ENCODE measurements around the gene CCIN. TPM values are rescaled to one million over a fixed set of nuclear protein-coding genes. Genes with fewer than 3 reads are reported as not detected.
"Not testable (repeated sequence)": the region's sequence is repeated elsewhere in the genome, so short reads cannot be mapped to it uniquely, and the experiment has no call there.

CCIN gene
- total RNA-seq, 1 donor from 2014 or later, result 0.17 TPM

DNA sequence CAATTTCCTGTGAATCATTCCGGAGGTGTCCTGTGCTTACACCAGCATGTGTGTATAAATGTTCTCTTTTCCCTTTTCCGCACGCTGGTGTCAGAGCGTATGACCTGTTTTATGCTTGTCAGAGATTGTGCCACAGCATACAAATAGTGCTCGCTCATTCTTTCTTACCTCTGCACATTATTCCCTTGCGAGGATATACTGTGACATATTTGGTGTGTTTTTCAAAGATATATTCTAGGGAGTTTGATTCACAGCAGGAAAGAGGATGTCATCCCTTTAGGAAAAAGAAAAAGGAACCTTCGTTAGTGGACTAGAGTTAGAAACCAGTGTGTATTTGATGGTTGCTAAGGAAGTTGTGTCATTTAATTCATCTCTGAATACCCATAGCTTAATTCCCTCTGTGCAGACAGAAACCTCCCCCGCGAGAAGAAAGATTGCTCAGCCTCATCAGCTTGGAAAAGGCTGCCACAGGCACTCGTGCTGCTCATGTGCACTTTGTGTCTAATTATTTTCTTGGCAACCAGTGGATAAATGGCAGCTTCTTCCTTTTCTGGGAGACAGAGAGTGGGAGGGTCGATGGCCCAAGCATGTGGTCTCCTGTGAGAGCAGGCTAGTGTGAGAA is 14.7 kb upstream of the CCIN start:
- intact Hi-C loops (cut with micrococcal nuclease), result loop anchor here (5.0 kb wide), 2 partner anchors 103 to 497 kb away; partner anchors contain the start of genes CCDC107, GNE and RMRP

DNA sequence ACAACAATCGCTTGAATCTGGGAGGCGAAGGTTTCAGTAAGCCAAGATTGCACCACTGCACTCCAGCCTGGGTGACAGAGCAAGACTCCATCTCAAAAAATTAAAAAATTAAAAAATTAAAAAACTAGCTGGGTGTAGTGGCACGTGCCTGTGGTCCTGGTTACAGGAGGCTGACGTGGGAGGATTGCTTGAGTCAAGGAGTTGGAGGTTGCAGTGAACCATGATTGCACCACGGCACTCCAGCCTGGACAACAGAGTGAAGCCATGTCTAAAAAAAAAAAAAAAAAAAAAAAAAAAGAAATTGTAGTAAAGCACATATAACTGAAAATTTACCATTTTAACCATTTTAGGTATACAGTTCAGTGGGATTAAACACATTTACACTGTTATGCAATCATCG is 13.1 kb upstream of the CCIN start:
- intact Hi-C loops (cut with micrococcal nuclease), result no loop called here

DNA sequence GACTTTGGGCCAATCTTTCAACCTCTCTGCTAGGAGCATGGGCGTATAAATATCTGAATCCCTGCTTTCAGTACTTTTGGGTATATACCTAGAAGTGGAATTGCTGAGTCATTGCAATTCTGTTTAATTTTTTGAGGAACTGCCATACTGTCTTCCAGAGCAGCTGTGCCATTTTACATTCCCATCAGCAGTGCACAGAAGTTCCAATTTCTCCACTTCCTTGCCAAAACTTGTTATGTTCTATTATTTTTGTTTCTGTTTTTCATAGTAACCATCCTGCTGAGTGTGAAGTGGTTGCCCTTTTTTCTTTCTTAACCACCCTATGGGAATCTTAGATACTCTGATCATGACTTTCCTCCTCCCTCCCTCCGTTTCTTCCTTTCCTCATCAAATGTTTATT is 11.1 kb upstream of the CCIN start:
- intact Hi-C loops (cut with micrococcal nuclease), result no loop called here

DNA sequence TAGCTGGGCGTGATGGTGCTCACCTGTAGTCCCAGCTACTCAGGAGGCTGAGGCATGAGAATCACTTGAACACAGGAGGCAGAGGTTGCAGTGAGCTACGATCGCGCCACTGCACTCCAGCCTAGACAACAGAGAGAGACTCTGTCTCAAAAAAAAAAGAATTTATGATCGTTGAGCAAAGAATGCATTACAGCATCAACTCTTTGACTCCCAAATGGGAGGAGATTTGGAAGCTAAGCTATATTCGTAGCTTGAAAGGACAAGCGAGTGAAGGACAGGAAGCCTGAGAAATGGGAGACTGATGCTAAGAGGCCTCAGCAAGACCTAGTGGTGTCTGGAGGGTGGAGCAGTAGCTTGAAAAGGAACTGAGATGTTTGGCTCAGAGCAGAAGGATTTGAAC is 10.3 kb upstream of the CCIN start:
- intact Hi-C loops (cut with micrococcal nuclease), result no loop called here

DNA sequence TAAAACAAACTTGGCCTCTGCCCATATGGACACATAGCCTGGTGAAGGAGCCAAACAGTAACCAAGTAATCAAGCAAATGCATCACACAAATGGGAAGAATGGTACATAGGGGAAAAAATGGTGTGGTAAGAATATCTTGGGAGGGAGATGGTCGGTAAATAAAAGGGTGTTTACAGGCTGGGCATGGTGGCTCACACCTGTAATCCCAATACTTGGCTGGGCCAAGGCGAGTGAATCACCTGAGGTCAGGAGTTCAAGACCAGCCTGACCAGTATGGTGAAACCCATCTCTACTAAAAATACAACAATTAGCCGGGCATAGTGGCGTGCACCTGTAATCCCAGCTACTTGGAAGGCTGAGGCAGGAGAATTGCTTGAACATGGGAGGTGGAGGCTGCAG is 9.7 kb upstream of the CCIN start:
- intact Hi-C loops (cut with micrococcal nuclease), result not testable (repeated sequence)

DNA sequence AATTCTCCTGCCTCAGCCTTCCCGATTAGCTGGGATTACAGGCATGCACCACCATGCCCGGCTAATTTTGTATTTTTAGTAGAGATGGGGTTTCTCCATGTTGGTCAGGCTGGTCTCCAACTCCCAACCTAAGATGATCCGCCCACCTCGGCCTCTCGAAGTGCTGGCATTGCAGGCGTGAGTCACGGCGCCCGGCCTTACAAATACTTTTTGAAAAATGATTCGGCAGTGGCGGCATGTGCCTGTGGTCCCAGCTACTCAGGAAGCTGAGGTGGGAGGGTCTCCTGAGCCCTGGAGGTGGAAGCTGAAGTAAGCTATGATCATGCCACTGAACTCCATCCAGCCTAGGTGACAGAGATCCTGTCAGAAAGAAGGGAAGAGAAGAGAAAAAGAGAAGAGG is 9.1 kb upstream of the CCIN start:
- intact Hi-C loops (cut with micrococcal nuclease), result not testable (repeated sequence)

DNA sequence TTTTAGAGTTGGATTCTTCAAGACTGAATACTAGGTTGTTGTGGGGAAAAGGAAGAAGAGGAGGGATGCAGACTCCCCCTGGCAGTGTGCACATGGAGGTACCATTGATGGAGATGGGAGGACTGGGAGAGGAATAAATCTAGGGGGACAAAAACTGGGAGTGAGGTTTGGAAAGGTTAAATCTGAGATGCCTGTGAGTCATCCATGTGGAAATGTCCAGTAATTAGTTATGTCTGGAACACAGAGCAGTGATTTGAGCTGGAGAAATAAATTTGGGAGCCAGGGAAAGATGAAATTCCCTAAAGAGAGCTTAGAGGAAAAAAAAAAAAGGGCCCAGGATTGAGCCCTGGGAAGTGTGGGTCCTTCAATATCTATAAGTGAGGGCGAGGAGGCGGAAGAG is 8.0 kb upstream of the CCIN start:
- intact Hi-C loops (cut with micrococcal nuclease), result no loop called here

DNA sequence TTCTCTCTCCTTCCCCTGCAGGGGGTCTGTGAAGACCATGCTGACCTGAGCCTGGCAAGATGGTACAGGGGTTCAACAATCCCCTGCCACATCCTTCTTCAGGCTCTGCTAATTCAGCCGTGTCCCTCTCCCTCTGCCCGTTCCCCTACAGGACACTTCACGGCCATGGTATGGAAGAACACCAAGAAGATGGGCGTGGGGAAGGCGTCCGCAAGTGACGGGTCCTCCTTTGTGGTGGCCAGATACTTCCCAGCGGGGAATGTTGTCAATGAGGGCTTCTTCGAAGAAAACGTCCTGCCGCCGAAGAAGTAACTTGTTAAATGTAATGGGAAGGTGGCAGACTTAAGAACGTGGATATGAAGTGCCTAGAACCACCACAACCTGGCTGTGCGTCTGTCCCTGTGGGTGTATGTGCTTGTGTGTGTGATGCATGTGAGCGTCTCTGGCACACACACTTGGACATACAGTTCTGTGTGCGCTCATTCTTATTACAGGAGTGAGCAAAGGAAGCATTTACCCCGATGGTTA is 6.9 kb upstream of the CCIN start:
- intact Hi-C loops (cut with micrococcal nuclease), result no loop called here

DNA sequence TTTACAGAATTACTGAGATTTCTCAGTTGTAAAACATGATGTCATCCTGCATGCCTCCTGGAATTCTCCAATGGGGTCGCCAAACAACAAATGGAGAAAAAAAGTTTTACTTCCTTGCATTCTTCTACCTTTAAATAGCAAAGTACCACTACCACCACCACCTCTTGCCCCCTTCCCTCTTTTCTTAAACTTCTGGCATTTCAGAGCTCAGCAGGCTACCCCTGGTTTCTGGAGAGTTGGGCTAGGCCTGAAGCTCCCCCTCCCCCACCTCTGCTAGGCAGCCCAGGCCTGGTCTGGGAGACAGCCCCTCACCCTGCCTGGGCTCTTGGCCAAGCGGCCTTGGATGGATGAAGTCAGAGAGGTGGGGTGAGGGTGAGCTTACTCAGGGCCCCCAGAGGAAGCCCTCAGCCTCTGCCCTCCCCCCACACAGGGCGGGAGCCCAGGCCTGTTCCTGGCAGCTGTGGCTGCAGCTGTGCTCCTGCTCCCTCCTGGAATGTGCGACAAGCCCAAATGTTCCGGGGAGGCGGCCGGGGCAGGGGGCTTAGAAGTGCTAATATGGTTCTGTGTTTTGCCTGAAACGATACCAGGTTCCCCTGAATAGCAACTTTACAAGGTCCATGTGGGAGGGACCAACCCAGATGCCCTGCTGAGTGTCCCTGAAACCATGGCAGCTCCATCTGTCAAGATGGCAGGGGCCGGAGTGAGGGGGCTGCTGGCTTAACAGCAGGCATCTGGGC is 6.0 kb upstream of the CCIN start:
- intact Hi-C loops (cut with micrococcal nuclease), result no loop called here

DNA sequence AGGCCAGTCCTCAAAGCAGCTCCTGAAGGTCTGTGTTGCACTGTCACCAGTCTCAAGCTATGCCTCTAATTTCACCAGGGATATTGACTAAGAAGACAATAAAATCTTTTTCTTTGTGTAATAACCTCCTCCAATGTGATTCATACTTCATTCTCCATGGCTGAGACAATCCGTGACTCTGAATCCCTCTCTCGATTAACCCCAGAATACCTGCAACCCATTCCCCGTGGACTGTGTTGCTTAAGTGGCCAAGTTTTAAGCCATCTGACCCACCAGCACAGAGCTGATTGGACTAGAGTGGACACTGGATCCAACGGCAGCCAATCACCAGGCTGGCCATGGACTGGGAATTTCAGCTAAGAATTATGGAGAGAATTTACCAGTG is 5.4 kb upstream of the CCIN start:
- intact Hi-C loops (cut with micrococcal nuclease), result no loop called here

DNA sequence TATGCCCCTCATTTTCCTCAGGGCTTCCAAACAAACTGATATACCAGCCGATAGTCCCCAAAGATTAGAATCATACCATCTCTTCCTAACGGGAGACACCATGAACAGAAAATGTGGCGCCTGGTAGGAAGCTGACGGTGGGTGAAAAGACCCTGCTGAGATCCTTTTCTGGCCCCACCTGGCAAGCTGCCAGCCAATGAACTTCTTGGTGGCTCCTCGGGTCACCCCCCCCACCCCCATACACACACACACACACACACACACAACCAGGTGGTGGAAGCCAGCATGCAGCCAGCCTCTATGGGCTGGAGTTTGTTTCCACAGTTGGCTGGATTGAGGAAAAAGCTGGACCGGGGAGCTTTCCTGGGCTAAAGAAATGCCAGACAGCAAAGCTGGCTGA is 4.8 kb upstream of the CCIN start:
- intact Hi-C loops (cut with micrococcal nuclease), result no loop called here

DNA sequence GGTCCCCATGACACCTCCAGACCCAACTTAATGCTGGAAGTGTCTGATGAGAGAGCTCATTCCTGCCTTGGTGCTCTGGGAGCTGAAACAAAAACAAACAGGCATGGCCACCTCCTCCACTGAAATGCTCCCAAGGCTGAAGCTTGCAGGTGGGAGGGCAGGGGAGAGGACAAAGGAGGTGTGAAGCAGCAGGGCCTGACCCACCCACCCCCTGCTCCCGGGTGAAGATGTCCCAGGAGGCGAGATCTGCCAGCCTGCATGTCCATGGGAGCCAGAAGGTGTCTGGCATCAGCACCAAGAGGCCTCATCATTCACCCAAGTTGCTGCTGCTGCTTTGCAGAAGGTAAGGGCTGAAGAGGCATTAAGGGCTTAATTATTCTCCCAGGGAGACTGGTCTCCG is 4.2 kb upstream of the CCIN start:
- intact Hi-C loops (cut with micrococcal nuclease), result no loop called here

DNA sequence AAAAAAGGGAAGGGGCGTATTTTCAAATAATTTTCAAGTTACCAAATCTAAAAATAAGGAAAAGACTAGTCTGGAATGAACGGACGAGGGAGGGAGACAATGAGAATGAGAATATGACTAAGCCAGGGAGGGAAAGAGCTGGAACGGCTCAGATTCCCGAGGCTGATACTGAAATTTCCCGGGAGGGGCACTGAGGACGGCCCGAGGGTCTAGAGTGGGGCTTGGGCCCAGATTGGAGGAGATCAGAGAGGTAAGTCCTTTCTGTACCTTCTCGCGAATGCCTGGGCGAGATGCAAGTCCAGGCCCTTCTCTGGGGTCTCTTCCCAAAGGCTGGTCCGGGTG is 3.4 kb upstream of the CCIN start:
- intact Hi-C loops (cut with micrococcal nuclease), result loop anchor here (1.0 to 2.0 kb wide), 6 partner anchors 14 to 210 kb away; partner anchors contain the start of genes GLIPR2 and RECK

DNA sequence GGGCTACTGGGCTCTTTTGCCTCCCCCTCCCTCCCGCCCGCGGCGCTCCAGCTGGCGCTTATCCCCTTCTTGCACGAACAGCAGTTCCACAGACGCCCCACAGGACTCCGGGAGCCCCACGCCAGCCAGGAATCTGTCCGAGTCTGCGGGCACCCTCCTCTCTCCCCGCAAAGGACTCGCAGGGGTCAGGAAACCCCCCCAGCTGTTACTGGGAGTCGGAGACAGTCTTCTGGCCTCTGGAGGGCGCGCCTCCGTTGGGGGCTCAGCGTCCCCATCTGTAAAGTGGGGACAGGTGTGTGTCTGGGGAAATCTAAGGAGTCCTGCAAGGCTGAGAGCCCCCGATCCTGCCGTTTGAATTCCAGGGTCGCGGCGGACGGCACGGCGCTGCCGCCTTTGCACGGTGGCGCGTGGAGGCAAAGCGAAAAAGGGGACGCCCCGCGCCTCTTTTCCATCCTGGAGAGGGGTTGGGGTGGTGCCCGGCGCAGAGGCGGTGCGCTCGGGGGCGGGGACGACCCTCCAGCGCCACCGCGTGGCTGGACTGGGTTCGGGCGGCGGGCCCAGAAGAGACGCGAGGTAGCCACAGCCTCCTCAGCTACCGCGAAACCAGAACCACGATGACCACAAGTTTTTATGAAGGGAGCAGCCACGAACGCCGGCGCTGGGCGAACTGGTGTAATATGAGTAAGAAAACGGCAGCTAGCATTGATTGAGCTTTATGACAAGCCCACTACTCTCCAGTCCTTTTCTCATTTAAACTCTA is 2.8 kb upstream of the CCIN start:
- intact Hi-C loops (cut with micrococcal nuclease), result loop anchor here (1.0 to 2.0 kb wide), 6 partner anchors 15 to 211 kb away; partner anchors contain the start of genes GLIPR2 and RECK

DNA sequence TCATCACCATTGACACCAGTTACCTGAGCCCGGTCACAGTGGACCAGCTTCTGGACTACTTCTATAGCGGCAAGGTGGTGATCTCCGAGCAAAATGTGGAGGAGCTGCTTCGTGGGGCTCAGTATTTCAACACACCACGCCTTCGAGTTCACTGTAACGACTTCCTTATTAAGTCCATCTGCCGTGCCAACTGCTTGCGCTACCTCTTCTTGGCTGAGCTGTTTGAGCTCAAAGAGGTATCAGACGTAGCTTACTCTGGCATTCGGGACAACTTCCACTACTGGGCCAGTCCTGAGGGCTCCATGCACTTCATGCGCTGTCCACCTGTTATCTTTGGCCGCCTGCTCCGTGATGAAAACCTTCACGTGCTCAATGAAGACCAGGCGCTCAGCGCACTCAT is 520 bp downstream of the CCIN start:
- intact Hi-C loops (cut with micrococcal nuclease), result no loop called here

DNA sequence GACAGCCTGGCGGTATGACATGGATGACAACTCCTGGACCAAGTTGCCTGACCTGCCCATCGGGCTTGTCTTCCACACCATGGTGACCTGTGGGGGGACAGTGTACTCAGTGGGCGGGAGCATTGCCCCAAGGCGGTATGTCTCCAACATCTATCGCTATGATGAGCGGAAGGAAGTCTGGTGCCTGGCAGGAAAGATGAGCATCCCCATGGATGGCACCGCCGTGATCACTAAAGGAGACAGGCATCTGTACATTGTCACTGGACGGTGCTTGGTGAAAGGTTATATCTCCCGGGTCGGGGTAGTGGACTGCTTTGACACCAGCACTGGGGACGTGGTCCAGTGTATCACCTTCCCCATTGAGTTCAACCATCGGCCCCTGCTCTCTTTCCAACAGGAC is 1.3 kb downstream of the CCIN start:
- intact Hi-C loops (cut with micrococcal nuclease), result no loop called here

DNA sequence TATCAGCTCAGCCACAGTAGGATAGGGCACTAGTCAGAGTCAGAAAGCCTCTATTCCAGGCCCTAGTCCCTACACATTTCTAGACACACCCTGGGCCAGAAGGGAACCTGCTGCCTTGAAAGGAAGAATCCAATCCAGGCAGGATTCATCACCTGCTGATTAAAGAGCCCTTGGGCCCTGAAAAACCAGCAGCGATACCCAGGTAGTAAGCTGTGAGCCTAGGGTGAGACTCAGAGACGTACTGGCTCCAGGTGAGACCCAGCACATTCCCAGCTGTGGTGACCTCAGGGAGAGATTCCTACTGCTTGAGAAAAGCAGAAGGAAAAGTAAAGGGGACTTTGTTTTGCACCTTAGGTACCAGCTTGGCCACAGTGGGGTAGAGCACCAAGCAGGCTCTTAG is 4.7 kb downstream of the CCIN start:
- intact Hi-C loops (cut with micrococcal nuclease), result no loop called here

DNA sequence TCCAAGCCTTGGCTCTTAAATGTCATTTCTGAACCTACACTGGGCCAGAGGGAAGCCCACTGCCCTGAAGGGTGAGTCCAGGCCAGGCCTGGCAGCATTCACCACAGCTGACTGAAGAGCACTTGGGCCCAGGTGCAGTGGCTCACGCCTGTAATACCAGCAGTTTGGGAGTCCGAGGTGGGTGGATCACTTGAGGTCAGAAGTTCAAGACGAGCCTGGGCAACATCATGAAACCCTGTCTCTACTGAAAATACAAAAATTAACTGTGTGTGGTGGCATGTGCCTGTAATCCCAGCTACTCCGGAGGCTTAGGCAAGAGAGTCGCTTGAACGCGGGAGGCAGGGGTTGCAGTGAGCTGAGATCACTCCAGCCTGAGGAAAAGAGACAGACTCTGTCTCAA is 5.1 kb downstream of the CCIN start:
- intact Hi-C loops (cut with micrococcal nuclease), result no loop called here

DNA sequence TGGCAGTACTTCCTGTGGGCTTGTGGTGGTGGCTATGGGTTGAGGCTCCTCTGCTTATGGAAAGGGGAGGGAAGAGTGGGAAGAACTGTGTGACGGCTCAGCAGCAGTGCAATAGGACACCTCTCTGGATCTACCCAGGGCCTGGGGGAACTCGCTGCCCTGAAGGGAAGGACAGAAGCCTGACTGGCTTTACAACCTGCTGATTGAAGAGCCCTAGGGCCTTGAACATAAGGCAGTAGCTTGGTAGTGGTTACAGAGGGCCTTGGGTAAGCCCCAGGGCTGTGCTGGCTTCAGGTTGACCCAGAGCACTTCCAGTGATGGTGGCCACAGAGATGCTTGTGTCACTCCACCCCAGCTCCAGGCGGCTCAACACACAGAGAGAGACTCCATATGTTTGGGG is 5.5 kb downstream of the CCIN start:
- intact Hi-C loops (cut with micrococcal nuclease), result no loop called here

DNA sequence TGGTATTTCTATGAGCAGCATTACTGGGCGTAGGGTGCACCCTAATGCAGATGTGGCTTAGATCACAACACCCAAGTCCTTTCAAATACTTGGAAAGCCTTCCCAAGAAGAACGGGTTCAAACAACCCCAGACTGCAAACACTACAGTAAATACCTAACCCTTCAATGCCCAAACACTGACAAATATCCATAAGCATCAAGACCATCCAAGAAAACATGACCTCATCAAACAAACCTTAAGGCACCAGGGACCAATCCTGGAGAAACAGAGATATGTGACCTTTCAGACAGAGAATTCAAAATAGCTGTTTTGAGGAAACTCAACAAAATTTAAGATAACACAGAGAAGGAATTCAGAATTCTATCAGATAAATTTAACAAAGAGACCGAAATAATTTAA is 6.0 kb downstream of the CCIN start:
- intact Hi-C loops (cut with micrococcal nuclease), result not testable (repeated sequence)

DNA sequence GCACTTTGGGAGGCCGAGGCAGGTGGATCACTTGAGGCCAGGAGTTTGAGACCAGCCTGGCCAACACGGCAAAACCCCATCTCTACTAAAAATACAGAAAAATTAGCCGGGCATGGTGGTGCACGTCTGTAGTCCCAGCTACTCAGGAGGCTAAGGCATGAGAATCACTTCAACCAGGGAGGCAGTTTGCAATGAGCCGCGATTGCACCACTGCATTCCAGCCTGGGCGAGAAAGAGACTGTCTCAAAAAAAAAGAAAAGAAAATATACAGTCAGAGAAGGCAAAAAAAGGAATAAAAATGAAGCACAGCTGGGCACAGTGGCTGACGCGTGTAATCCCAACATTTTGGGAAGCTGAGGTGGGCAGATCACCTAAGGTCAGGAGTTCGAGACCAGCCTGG is 7.3 kb downstream of the CCIN start:
- intact Hi-C loops (cut with micrococcal nuclease), result not testable (repeated sequence)

DNA sequence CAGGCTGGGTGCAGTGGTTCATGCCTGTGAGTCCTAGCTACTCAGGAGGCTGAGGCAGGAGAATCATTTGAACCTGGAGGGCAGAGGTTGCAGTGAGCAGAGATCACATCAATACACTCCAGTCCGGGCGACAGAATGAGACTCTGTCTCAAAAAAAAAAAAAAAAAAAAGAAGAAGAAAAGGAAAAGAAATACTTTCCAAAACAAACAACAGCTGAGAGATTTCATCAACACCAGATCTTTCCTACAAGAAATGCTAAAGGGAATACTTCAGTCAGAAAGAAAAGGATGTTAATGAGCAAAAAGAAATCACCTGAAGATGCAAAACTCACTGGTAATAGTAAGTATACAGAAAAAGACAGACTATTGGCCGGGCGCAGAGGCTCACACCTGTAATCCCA is 8.4 kb downstream of the CCIN start:
- intact Hi-C loops (cut with micrococcal nuclease), result no loop called here

Measured in T-helper 1 cell treated with Interleukin-12 subunit alpha and Interleukin-12 subunit beta and Interleukin-4 antibody, amounts not matched to agents 30 ng/mL and 1 ng/mL, for 36 hours (primary cell).